CD4-positive, alpha-beta T cell treated with Interleukin-4 for 4 hours (primary cell): ENCODE results near the gene SPATS2.
A peak's percentile ranks its signal among the peaks of the same experiment; 100 is the strongest.

Source experiments
- DNase-seq: peaks from one replicate; pipeline ENCODE4 v3.0.0-alpha.2; 2020

Gene SPATS2

GRCh38 chr12:49336645-49337584 lies 30.3 kb upstream of the SPATS2 start, which contains the start of gene C1QL4:
Gene C1QL4 (minus strand): TSS chr12:49337188. CDS start chr12:49336477, 711 bp downstream.
- peak; percentile 77 for DNase-seq

GRCh38 chr12:49338830-49339463 lies 28.3 kb upstream of the SPATS2 start:
- no peak for DNase-seq

GRCh38 chr12:49339464-49339861 lies 27.8 kb upstream of the SPATS2 start:
- no peak for DNase-seq

- no peak for DNase-seq
Measured at GRCh38 chr12:49340095-49340870, 27.0 kb upstream of the SPATS2 start.

- no peak for DNase-seq
Measured at GRCh38 chr12:49340971-49341776, 26.1 kb upstream of the SPATS2 start.

GRCh38 chr12:49341777-49342065 lies 25.5 kb upstream of the SPATS2 start:
- no peak for DNase-seq

- DNase-seq: peak; percentile 71
Measured at GRCh38 chr12:49342066-49342913, 25.0 kb upstream of the SPATS2 start.

- DNase-seq: peak; percentile 23
Measured at GRCh38 chr12:49342914-49343731, 24.1 kb upstream of the SPATS2 start.

GRCh38 chr12:49344486-49345050 lies 22.7 kb upstream of the SPATS2 start:
- no peak for DNase-seq

GRCh38 chr12:49345051-49345824 lies 22.0 kb upstream of the SPATS2 start:
- no peak for DNase-seq

GRCh38 chr12:49345825-49346658 lies 21.2 kb upstream of the SPATS2 start:
- DNase-seq: no peak

GRCh38 chr12:49346659-49347310 lies 20.5 kb upstream of the SPATS2 start, which contains the start of gene DNAJC22:
Gene DNAJC22 (plus strand): TSS chr12:49346888. CDS start chr12:49348873, 1,985 bp downstream.
- no peak for DNase-seq

GRCh38 chr12:49347311-49348193 lies 19.7 kb upstream of the SPATS2 start:
- DNase-seq: peak; percentile 59

- no peak for DNase-seq
Measured at GRCh38 chr12:49348781-49349180, 18.5 kb upstream of the SPATS2 start.

GRCh38 chr12:49349266-49349665 lies 18.0 kb upstream of the SPATS2 start:
- DNase-seq: no peak

GRCh38 chr12:49352351-49352750 lies 14.9 kb upstream of the SPATS2 start:
- DNase-seq: no peak

- DNase-seq: no peak
Measured at GRCh38 chr12:49355913-49356312, 11.3 kb upstream of the SPATS2 start.
